Activated T-cell treated with anti-CD3 and anti-CD28 coated beads, Interleukin-2, amount 50 U/mL, for 4 hours (primary cell): ENCODE measurements around the gene LIPC. TPM values are rescaled to one million over a fixed set of nuclear protein-coding genes. Genes with fewer than 3 reads are reported as not detected.

ENCODE experiments used
- ATAC-seq, 2 donors: fragments of 200-7000 bp; cut with Tn5 transposase; one replicate each; pipeline ENCODE4 v1.10.0; 2021
- DNase-seq: peaks from one replicate; pipeline ENCODE4 v3.0.0-alpha.2; 2020
- H3K27me3 Mint-ChIP-seq: one replicate; pipeline ENCODE4 v1.8.0; 2021; ENCODE audit warnings: low read depth, mixed read lengths
- H3K36me3 Mint-ChIP-seq: one replicate; pipeline ENCODE4 v1.8.0; 2022; ENCODE audit warnings: mixed read lengths; ENCODE audit not compliant: insufficient read depth
- H3K4me1 Mint-ChIP-seq: one replicate; pipeline ENCODE4 v1.8.0; 2021; ENCODE audit warnings: low read depth, mixed read lengths
- H3K4me3 Mint-ChIP-seq: one replicate; pipeline ENCODE4 v1.8.0; 2021; ENCODE audit warnings: mild to moderate bottlenecking, moderate library complexity, mixed read lengths
- H3K9me3 Mint-ChIP-seq: one replicate; pipeline ENCODE4 v1.8.0; 2021; ENCODE audit warnings: mixed read lengths
- total RNA-seq, 3 donors: library from RNA; stranded (reverse); gene quantifications; one replicate each; pipeline ENCODE4 v1.2.1, GENCODE V29; 2021

The LIPC gene
- total RNA-seq, 3 donors from 2014 or later, result 0.28 TPM; not detected in 2

GRCh38 chr15:58398643-58399042 is 33.1 kb upstream of the LIPC start:
- Mint-ChIP-seq H3K27me3 (no peaks in the 10 kb centered on the region), H3K4me3 (no peak overlapping the region), H3K9me3 (no peaks in the 10 kb centered on the region), H3K36me3 (no peaks in the 10 kb centered on the region), H3K4me1 (no peaks in the 10 kb centered on the region)
- DNase-seq (no peak), ATAC-seq (no peak)

- ATAC-seq, result no peak
- no peak for DNase-seq
- no peaks in the 10 kb centered on the region for H3K36me3 Mint-ChIP-seq
- no peaks in the 10 kb centered on the region for H3K27me3 Mint-ChIP-seq
- no peaks in the 10 kb centered on the region for H3K4me1 Mint-ChIP-seq
- H3K4me3 Mint-ChIP-seq, result no peak overlapping the region
- H3K9me3 Mint-ChIP-seq, result no peaks in the 10 kb centered on the region
These were observed 32.1 kb upstream of the LIPC start for GRCh38 chr15:58399739-58400138.

- no peaks in the 10 kb centered on the region for H3K27me3 Mint-ChIP-seq
- H3K4me3 Mint-ChIP-seq, result no peak overlapping the region
- no peak for DNase-seq
- H3K9me3 Mint-ChIP-seq, result no peaks in the 10 kb centered on the region
- H3K36me3 Mint-ChIP-seq, result no peaks in the 10 kb centered on the region
- no peak for ATAC-seq
- H3K4me1 Mint-ChIP-seq, result no peaks in the 10 kb centered on the region
These were observed 30.5 kb upstream of the LIPC start for GRCh38 chr15:58401276-58401675.

GRCh38 chr15:58401991-58402649 is 29.7 kb upstream of the LIPC start:
- Mint-ChIP-seq H3K9me3 (no peaks in the 10 kb centered on the region), H3K27me3 (no peaks in the 10 kb centered on the region), H3K4me1 (no peaks in the 10 kb centered on the region)

GRCh38 chr15:58403581-58403980 is 28.2 kb upstream of the LIPC start:
- DNase-seq (no peak), ATAC-seq (no peak)
- no peaks in the 10 kb centered on the region for H3K27me3 Mint-ChIP-seq
- no peaks in the 10 kb centered on the region for H3K4me1 Mint-ChIP-seq
- no peaks in the 10 kb centered on the region for H3K9me3 Mint-ChIP-seq
- H3K4me3 Mint-ChIP-seq, result no peak overlapping the region
- no peaks in the 10 kb centered on the region for H3K36me3 Mint-ChIP-seq

More at GRCh38 chr15:58401991-58402649, 29.7 kb upstream of the LIPC start:
- ATAC-seq, result no peak
- DNase-seq, result no peak
- H3K4me3 Mint-ChIP-seq, result no peak overlapping the region
- H3K36me3 Mint-ChIP-seq, result no peaks in the 10 kb centered on the region

GRCh38 chr15:58404020-58404419 is 27.8 kb upstream of the LIPC start:
- Mint-ChIP-seq H3K36me3 (no peaks in the 10 kb centered on the region), H3K4me3 (no peak overlapping the region), H3K27me3 (no peaks in the 10 kb centered on the region), H3K4me1 (no peaks in the 10 kb centered on the region), H3K9me3 (no peaks in the 10 kb centered on the region)
- ATAC-seq, result no peak
- no peak for DNase-seq

GRCh38 chr15:58404722-58405121 is 27.1 kb upstream of the LIPC start:
- Mint-ChIP-seq H3K4me1 (peaks cover 7% of the 10 kb centered on the region), H3K36me3 (no peaks in the 10 kb centered on the region), H3K9me3 (no peaks in the 10 kb centered on the region), H3K4me3 (no peak overlapping the region), H3K27me3 (no peaks in the 10 kb centered on the region)
- ATAC-seq (no peak), DNase-seq (no peak)

- H3K36me3 Mint-ChIP-seq, result no peaks in the 10 kb centered on the region
- no peaks in the 10 kb centered on the region for H3K27me3 Mint-ChIP-seq
- peaks cover 15% of the 10 kb centered on the region for H3K4me1 Mint-ChIP-seq
- no peak overlapping the region for H3K4me3 Mint-ChIP-seq
- DNase-seq (no peak), ATAC-seq (no peak)
- H3K9me3 Mint-ChIP-seq, result no peaks in the 10 kb centered on the region
These were observed 25.9 kb upstream of the LIPC start for GRCh38 chr15:58405865-58406264.

GRCh38 chr15:58406811-58407210 is 25.0 kb upstream of the LIPC start:
- H3K27me3 Mint-ChIP-seq, result no peaks in the 10 kb centered on the region
- ATAC-seq (no peak), DNase-seq (no peak)
- no peaks in the 10 kb centered on the region for H3K9me3 Mint-ChIP-seq
- H3K4me1 Mint-ChIP-seq, result peaks cover 18% of the 10 kb centered on the region
- no peaks in the 10 kb centered on the region for H3K36me3 Mint-ChIP-seq
- no peak overlapping the region for H3K4me3 Mint-ChIP-seq

GRCh38 chr15:58407236-58407775 is 24.5 kb upstream of the LIPC start:
- H3K36me3 Mint-ChIP-seq, result no peaks in the 10 kb centered on the region
- no peak overlapping the region for H3K4me3 Mint-ChIP-seq
- ATAC-seq (no peak), DNase-seq (no peak)
- H3K4me1 Mint-ChIP-seq, result peaks cover 18% of the 10 kb centered on the region
- H3K9me3 Mint-ChIP-seq, result no peaks in the 10 kb centered on the region
- no peaks in the 10 kb centered on the region for H3K27me3 Mint-ChIP-seq

- ATAC-seq (no peak), DNase-seq (no peak)
- H3K4me3 Mint-ChIP-seq, result no peak overlapping the region
- no peaks in the 10 kb centered on the region for H3K9me3 Mint-ChIP-seq
- no peaks in the 10 kb centered on the region for H3K36me3 Mint-ChIP-seq
- peaks cover 18% of the 10 kb centered on the region for H3K4me1 Mint-ChIP-seq
- no peaks in the 10 kb centered on the region for H3K27me3 Mint-ChIP-seq
These were observed 24.0 kb upstream of the LIPC start for GRCh38 chr15:58407778-58408177.

GRCh38 chr15:58409861-58410260 is 21.9 kb upstream of the LIPC start:
- H3K36me3 Mint-ChIP-seq, result no peaks in the 10 kb centered on the region
- no peak for ATAC-seq
- no peak for DNase-seq
- H3K27me3 Mint-ChIP-seq, result no peaks in the 10 kb centered on the region
- peaks cover 18% of the 10 kb centered on the region for H3K4me1 Mint-ChIP-seq
- peak overlapping the region; percentile 37 for H3K4me3 Mint-ChIP-seq
- H3K9me3 Mint-ChIP-seq, result no peaks in the 10 kb centered on the region

GRCh38 chr15:58410353-58410752 is 21.4 kb upstream of the LIPC start:
- H3K9me3 Mint-ChIP-seq, result no peaks in the 10 kb centered on the region
- no peaks in the 10 kb centered on the region for H3K27me3 Mint-ChIP-seq
- H3K4me3 Mint-ChIP-seq, result peak overlapping the region; percentile 73
- H3K36me3 Mint-ChIP-seq, result no peaks in the 10 kb centered on the region
- peak; percentile 20 for DNase-seq
- H3K4me1 Mint-ChIP-seq, result peaks cover 18% of the 10 kb centered on the region
- ATAC-seq, result peak; percentile 59 to 63

- peaks cover 12% of the 10 kb centered on the region for H3K9me3 Mint-ChIP-seq
- H3K4me1 Mint-ChIP-seq, result peaks cover 18% of the 10 kb centered on the region
- ATAC-seq, result no peak
These were observed 18.5 kb upstream of the LIPC start for GRCh38 chr15:58413253-58413652.

GRCh38 chr15:58415636-58416035 is 16.2 kb upstream of the LIPC start:
- H3K9me3 Mint-ChIP-seq, result peaks cover 12% of the 10 kb centered on the region
- DNase-seq (no peak), ATAC-seq (no peak)
- peaks cover 6% of the 10 kb centered on the region for H3K4me1 Mint-ChIP-seq
- H3K36me3 Mint-ChIP-seq, result no peaks in the 10 kb centered on the region
- no peak overlapping the region for H3K4me3 Mint-ChIP-seq
- H3K27me3 Mint-ChIP-seq, result no peaks in the 10 kb centered on the region

More at GRCh38 chr15:58413253-58413652, 18.5 kb upstream of the LIPC start:
- no peaks in the 10 kb centered on the region for H3K27me3 Mint-ChIP-seq
- H3K4me3 Mint-ChIP-seq, result no peak overlapping the region
- no peak for DNase-seq
- H3K36me3 Mint-ChIP-seq, result no peaks in the 10 kb centered on the region
